K562 (cell line): Measurements from ENCODE around the gene PLXND1.

Experiments used
- CCAR2 ChIP-seq: fragments of 200-400 bp; formaldehyde crosslinking; IDR thresholded peaks from 2 replicates; pipeline ENCODE4 v1.6.1; 2017; ENCODE audit warnings: mild to moderate bottlenecking, low read depth, low read length
- CEBPB ChIP-seq: fragments of 450-650 bp; IDR thresholded peaks from 2 replicates; pipeline ENCODE4 v1.6.1; 2016; ENCODE audit warnings: missing genetic modification characterization, missing compliant biosample characterization
- CEBPG ChIP-seq, 3 experiments: fragments of 200-800 bp in 1 of 3; sonication (Bioruptor generic) in 1 of 3; sonication (generic) in 1 of 3; formaldehyde crosslinking in 1 of 3; IDR thresholded peaks in 2 of 3; conservative IDR thresholded peaks in 1 of 3; 2 replicates each; pipeline versions ENCODE4 v1.6.1 to v1.8.0; 2016 to 2022; ENCODE audit warnings: missing compliant biosample characterization in 2 of 3, missing genetic modification characterization in 2 of 3, mild to moderate bottlenecking in 1 of 3, missing genetic modification reagents in 1 of 3
- CTCF ChIP-seq, 3 experiments: IDR thresholded peaks in 2 of 3; conservative IDR thresholded peaks in 1 of 3; 2 replicates each; pipeline ENCODE4 v1.5.1; 2011 to 2012; ENCODE audit warnings: low read length in 3 of 3, mild to moderate bottlenecking in 3 of 3, control low read depth in 2 of 3, improper control_type of control experiment in 1 of 3, inconsistent platforms in 1 of 3, low read depth in 1 of 3, mixed read lengths in 1 of 3, moderate library complexity in 1 of 3; ENCODE audit not compliant: insufficient read depth in 2 of 3
- DNMT1 ChIP-seq: fragments of 450-650 bp; IDR thresholded peaks from 2 replicates; pipeline ENCODE4 v1.6.1; 2016; ENCODE audit warnings: antibody characterized with exemption, mild to moderate bottlenecking
- FOXA1 ChIP-seq: fragments of 450-650 bp; IDR thresholded peaks from 2 replicates; pipeline ENCODE4 v1.6.1; 2016; ENCODE audit warnings: mild to moderate bottlenecking, borderline replicate concordance
- HDAC6 ChIP-seq: IDR thresholded peaks from 2 replicates; pipeline ENCODE4 v1.6.1; 2012; ENCODE audit warnings: low read depth, mild to moderate bottlenecking, control low read depth, inconsistent platforms, low read length, moderate library complexity
- JUNB ChIP-seq: fragments of 450-650 bp; formaldehyde crosslinking; conservative IDR thresholded peaks from 2 replicates; pipeline ENCODE4 v1.4.0; 2020; ENCODE audit warnings: mild to moderate bottlenecking
- MEF2D ChIP-seq: conservative IDR thresholded peaks from 2 replicates; pipeline ENCODE4 v1.6.1; 2016; ENCODE audit warnings: low read depth, missing genetic modification characterization, missing compliant biosample characterization
- RAD21 ChIP-seq, 2 experiments: fragments of 250-450 bp in 1 of 2; fragments of 450-650 bp in 1 of 2; sonication (Bioruptor Pico) in 1 of 2; formaldehyde crosslinking in 1 of 2; IDR thresholded peaks in 1 of 2; conservative IDR thresholded peaks in 1 of 2; 2 replicates each; pipeline versions ENCODE4 v1.4.0 to v1.8.0; 2020 to 2022; ENCODE audit warnings: mild to moderate bottlenecking in 2 of 2, moderate library complexity in 1 of 2
- ZNF79 ChIP-seq: fragments of 250-450 bp; sonication (Bioruptor Pico); IDR thresholded peaks from 2 replicates; pipeline ENCODE4 v1.4.0; 2020; ENCODE audit warnings: low read depth, mild to moderate bottlenecking, moderate library complexity

- TF ChIP-seq HDAC6 (no peak), CEBPG (CRISPR knock-in tag; IDR thresholded peaks at IDR 0.05) (no peak), CEBPG (tag; conservative IDR thresholded peaks at IDR 0.05 in 1 of 2, IDR thresholded peaks at IDR 0.05 in 1 of 2) (no peak), RAD21 (CRISPR knock-in tag; conservative IDR thresholded peaks at IDR 0.05 in 1 of 2, IDR thresholded peaks at IDR 0.05 in 1 of 2) (no peak), CTCF (IDR thresholded peaks at IDR 0.05 in 2 of 3, conservative IDR thresholded peaks at IDR 0.05 in 1 of 3; ENCODE audit: insufficient read depth in 2 of 3, low read depth in 1 of 3, low read length in 3 of 3) (no peak), CEBPB (tag) (no peak), ZNF79 (CRISPR knock-in tag) (no peak), DNMT1 (no peak), CCAR2 (no peak), MEF2D (no peak), FOXA1 (no peak), JUNB (CRISPR knock-in tag) (no peak)
Measured at GRCh38 chr3:129581623-129582022, 24.9 kb downstream of the PLXND1 start.
